NCI-H524 (cell line): ENCODE measurements around the gene FZD4.
"Not testable (repeated sequence)": the region's sequence is repeated elsewhere in the genome, so short reads cannot be mapped to it uniquely, and the experiment has no call there.

Source experiments
- DNase-seq, 2 experiments: peaks; one replicate each; lab custom pipeline; 2025; lab: John Stamatoyannopoulos, UW

The FZD4 gene

DNA sequence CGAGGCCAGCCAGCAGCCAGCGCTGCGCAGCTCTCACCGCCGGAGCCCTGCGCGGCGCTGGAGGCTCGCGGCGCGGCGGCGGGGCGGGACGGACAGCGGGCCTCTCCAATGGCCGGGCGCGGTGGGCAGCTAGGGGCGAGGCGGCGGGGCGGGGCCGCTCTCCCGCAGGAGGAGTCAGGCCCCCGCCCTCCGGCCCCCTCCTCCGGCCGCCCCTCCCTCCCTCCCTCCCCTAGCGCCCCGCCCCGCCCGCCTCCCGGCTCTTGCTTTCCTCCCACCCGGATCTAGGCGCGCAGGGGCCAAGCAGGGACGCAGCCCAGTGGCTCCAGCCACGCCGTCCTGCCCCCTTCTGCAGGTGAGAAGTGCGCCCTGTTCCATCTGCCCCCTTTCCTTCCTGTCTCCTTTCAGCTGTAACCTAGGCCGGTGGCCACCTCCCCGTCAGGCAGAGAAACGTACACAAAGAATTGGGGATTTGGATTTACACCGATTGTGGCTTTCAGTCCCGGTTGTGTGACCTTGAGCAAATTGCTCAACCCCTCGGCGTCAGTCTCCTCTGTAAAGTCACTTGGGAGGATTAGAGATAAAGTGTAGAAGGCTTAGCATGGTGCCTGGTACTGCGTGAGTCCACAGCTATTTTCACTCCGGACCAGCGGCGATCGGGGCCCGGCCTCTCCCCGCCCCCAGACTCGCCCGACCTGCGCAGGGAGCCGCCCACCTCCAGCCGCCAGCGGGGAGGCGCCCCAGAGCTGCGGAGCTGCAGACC lies at the start of gene FZD4:
TSS of gene FZD4 (minus strand) at position 35 of the 760 bp plus-strand sequence. CDS start 310 bp downstream, outside the sequence.
- DNase-seq: peak; percentile 62 to 80

GRCh38 chr11:87004281-87004680 lies 49.1 kb upstream of the FZD4 start:
- not testable (repeated sequence) for DNase-seq

DNA sequence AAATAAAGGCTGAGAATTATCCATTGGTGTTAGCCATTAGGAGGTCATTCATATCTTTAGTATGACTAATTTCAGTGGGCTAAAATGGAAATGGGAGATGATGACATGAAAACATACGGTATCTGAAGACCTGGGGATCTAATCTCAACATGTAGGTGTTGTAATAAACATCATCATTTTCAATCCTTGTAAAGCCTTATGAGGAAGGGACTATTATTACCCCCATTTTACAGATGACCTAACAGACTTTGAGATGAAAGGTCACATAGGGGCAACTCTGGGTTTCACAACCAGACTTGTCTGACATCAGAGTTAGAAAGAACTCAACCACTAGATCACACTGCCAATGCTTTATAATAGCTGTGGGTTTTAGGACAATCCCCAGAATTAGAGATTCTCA lies 47.7 kb upstream of the FZD4 start:
- DNase-seq: no peak

DNA sequence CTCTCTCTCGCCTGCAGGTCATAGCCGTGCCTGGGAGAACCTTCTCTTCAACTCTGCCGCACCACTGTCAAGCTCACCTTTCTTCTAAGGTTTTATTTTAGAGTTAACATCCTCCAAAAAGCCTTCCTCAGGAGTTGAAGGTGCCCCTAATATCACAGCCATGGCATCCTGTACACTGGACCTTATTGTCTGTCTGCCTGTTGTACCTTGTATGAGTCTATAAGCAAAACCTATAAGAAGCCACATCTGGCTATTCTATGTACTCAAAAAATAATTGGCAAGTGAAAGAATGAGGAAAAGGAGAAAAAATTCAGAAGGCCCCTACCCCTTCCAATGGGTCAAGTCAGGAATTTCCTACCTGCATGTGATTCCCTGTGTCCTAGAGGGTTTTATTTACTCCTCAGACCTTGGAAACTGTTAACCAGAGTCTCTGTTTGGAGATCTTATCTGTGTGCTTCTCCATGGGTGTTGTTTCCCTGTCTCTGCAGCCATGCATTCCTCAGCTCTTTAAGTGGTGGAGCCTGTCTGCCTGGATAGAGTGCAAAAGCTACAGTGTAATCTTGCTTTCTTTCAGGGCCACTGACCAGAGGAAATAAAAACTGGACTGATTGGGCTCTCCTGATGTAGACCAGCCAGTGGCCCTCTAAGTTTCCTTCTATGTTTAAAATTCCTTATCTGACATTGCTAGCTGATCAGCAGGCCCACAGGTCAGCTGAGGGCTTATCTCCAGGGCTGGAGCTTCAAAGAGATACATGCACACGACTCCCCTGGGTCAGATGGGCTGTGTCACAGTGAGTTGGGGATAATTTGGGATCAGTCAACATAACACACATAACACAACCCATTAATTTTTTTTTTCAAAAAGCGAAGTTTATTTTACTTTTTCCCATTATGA lies 44.9 kb upstream of the FZD4 start:
- no peak for DNase-seq

DNA sequence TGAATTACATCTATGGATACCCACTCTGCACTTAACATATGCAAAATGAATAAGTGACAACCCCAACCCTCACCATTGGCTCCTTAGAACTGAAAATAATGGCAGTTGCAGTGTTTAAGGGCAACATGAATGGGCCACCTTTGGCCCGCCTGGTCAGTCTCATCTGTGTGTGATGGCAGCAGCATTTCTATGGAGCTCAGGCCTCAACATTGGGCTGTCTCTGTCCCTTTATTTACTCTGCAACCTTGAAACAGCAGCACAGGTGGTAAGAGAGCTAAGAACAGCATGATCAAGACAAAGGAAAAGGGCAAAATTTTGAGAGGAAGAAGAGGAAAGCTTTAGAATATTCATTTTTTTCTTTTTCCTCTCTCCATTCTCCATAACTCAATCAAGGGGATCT lies 44.2 kb upstream of the FZD4 start:
- DNase-seq: no peak

GRCh38 chr11:86996953-86997570 lies 41.9 kb upstream of the FZD4 start:
- DNase-seq: no peak

GRCh38 chr11:86993031-86993430 lies 37.8 kb upstream of the FZD4 start:
- DNase-seq: no peak

DNA sequence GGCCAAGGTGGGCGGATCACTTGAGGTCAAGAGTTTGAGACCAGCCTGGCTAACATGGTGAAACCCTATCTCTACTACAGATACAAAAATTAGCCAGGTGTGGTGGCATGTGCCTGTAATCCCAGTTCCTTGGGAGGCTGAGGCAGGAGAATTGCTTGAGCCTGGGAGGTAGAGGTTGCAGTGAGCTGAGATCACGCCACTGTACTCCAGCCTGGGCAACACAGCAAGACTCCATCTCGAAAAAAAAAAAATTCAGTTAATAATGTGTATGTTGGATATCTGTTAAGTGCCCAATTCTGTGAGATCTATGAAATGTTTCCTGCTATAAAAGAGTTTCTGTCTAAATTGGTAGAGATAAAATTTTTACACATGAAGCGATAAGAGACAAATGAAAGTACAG lies 37.1 kb upstream of the FZD4 start:
- not testable (repeated sequence) for DNase-seq

DNA sequence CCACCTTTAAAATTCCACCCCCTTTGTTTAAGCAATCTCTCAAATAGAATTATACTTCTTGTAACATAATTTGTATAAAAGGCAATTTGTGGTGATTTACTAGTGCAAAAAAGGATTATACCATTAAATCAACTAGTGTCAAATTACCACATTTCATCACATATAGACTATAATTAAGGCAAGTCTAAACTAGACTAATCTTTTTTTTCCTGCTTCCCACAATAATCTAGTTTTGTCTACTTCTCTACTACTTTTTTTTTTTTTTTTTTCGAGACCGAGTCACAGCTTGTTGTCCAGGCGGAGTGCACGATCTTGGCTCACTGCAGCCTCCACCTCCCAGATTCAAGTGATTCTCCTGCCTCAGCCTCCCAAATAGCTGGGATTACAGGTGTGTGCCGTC lies 36.1 kb upstream of the FZD4 start:
- no peak for DNase-seq

DNA sequence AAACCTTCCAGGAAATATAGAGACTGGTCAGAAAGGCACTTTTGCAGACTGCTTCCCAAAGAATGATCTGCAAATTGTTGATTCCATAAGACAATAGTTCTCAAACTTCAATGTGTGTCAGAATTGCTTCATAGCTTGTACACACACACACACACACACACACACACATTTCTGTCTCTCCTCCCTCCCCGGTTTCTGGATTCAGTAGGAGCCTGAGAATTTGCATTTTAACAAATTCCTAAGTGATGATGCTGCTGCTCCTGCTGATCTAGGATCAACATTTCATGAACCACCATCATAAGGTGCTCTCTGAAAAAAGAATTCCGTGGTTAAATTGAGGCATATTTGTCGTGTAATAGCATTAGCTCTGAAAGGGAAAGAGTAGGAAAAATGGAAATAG lies 35.3 kb upstream of the FZD4 start:
- DNase-seq: no peak

- no peak for DNase-seq
Measured at GRCh38 chr11:86990031-86990430, 34.8 kb upstream of the FZD4 start.

GRCh38 chr11:86988351-86988881 lies 33.2 kb upstream of the FZD4 start:
- no peak for DNase-seq

GRCh38 chr11:86987679-86988078 lies 32.5 kb upstream of the FZD4 start:
- no peak for DNase-seq

DNA sequence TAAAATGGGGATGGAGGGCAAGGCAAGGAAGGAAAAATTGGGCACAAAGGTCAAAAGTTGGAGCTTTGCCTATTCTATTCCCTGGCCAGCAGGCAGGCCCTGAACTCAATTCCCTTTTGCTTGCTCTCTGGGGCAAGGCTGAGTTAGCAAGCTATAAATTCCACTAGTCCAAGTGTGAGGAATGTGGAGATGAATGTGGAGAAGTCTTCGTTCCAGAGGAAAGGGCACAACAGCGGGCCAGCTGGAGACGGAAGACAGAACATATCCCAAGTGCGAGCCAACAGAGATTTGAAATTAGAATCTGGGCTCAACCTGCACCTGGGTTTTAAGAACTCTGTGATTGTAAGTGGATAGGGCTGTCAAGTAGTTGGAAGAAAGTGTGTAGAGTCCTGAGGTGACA lies 29.5 kb upstream of the FZD4 start:
- no peak for DNase-seq

- no peak for DNase-seq
Measured at GRCh38 chr11:86983021-86983488, 27.9 kb upstream of the FZD4 start.

DNA sequence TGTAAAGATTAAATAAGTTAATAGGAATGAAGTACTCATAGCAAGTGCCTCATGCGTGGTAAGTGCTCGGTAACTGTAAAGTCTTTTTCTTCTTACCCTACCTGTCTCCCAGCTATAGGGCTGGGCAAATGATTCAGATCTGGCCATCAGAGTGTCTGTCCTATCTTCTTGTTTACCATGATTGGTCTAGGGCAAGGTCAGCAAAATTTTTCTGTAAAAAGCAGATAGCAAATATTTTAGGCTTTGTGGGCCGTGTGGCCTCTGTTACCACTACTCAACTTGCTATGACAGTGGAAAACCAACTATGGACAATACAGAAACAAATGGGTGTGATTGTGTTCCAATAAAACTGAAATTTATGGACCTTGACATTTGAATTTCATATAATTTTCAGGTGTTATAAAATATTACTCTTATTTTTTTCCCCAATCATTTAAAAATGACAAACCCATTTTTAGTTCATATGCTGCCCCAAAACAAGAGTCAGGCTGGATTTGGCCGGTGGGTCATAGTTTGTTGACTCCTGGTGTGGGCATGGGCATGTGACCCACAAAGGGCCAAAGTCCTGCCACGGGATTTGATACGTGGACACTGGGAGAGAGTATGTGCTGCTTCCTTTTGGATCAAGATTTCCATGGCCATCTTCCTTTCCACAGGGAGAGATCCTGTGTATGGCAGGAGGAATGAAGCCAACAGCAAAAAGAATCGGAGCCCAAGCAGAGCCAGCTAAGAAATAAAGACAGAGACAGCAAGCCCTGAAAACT lies 26.8 kb upstream of the FZD4 start:
- no peak for DNase-seq

GRCh38 chr11:86980086-86980796 lies 25.0 kb upstream of the FZD4 start:
- DNase-seq: no peak

- peak in 1 of 2 experiments; percentile 22 for DNase-seq
Measured at GRCh38 chr11:86978756-86979608, 23.8 kb upstream of the FZD4 start.

- no peak for DNase-seq
Measured at GRCh38 chr11:86978247-86978646, 23.1 kb upstream of the FZD4 start.
